TTC549 (cell line): ENCODE data around the gene ZNF580.

Source experiments
- FAIRE-seq: peaks from 2 replicates; lab custom pipeline; 2012; peaks lifted over from hg19 to GRCh38; lab: Jason Lieb, UNC

ZNF580 gene

DNA sequence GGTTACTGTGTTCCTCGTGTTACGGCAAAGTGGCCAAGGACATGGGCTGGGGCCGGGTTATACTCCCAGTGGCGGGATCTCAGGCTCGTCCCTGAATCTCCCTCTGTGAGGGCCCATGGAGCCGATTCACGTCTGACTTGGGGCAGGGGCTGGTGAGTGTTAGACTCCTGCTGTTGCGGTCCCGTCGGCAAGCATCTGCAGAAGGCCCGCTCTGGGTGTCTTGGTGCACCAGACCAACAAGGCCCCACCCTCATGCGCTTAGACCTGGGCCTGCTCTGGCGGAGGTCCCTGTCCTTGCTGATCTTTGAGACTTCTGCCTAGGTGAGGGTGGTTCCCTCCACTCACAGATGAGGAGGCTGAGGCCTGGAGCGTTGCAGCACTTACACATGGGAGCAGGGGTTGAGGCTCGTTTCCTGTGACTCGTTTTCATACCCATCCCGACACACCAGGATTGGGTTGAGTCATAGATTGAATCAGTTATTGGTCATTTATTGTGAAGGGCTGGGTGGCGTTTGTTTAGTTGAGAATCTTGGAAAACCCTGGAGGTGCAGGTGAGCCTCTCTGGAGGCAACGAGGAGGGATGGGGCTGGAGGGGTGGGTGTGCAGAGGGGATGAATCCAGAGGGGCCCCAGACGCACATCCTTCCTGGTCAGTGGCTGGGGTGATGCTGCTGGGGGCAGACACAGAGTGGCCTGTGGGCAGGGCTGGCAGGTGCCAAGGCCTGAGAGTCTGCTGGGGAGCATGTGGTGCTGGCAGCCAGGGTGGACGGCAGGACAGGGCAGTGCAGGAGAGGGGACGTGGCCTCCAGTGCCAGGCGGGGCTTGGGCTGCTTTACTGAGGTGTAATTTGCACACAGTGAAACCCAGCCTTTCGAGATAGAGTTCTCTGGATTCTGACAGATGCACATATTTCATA is 38.8 kb downstream of the ZNF580 start:
- FAIRE-seq: no peak

DNA sequence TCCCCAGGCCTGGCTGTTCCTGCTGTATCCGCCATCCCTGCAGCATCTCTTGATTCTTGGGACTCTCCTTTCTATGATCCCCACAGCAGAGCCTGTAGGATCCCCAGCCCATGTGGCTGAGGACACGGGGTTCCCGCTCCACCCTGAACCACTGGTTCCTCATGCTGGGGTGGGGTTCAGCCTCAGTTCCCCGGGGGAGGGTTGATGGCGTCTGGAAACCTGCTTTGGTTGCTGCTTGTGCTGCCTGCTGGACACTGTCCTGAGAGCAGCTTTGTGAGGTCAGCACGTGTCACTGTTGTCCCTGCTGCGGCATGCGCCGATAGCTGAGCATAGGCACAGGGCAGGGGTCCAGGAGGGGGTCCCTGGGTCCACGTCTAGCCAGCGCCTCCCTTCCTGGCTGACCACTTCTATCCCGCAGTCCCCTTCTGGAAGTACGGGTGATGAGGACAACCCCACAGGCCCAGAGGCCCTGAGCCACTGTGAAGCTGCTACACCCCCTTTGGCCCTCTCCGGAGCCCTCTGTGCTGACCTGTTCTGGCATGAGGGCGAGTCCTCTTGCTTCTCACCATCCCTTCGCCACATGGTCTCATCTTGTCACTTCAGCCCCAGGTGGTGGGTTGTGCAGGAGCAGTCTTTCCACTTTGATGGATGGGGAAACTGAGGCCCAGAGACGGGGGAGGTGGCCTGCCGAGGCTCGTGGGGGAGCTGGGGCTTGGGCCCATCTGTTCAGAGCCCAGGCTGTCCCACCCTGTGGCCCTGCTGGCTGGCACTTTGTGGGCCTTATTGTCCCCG is 39.7 kb downstream of the ZNF580 start:
- FAIRE-seq: no peak

DNA sequence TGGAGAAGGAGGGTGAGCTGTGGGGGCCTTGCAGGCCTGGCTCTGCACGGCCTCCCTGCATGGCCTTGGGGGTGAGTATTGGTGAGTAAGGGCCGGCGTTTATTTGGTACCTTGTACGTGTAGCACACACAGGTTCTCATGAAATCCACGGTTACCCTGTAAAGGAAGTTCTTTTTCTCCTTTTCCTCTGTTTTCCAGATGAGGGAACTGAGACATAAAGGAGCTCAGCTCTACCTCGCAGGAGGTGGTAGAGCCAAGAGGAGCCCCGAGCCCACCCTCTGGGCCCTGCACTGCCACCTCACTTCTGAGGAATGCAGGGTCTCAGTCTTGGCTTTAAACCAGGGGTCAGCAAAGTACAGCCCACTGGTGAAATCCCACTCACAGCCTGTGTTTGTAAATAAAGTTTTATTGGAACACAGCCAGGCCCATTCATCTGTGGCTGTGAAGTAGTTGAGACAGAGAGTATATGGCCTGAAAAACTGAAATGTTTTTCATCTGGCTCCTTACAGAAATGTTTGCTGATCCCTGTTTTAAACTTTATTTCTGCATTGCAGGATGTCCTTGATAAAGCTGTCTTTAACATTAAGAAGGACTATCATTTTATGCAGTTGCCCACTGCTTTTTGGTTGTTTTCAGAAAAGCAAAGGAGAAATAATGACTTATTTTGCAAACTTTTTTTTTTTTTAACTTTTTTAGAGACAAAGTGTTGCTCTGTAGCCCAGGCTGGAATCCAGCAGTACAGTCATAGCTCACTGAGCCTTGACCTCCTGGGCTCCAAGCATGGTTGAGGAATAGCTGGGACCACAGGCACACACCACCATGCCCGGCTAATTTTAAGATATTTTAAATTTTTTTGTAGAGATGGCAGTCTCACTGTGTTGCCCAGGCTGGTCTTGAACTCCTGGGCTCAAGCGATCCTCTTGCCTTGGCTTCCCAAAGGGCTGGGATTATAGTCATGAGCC is 40.6 kb downstream of the ZNF580 start:
- no peak for FAIRE-seq

DNA sequence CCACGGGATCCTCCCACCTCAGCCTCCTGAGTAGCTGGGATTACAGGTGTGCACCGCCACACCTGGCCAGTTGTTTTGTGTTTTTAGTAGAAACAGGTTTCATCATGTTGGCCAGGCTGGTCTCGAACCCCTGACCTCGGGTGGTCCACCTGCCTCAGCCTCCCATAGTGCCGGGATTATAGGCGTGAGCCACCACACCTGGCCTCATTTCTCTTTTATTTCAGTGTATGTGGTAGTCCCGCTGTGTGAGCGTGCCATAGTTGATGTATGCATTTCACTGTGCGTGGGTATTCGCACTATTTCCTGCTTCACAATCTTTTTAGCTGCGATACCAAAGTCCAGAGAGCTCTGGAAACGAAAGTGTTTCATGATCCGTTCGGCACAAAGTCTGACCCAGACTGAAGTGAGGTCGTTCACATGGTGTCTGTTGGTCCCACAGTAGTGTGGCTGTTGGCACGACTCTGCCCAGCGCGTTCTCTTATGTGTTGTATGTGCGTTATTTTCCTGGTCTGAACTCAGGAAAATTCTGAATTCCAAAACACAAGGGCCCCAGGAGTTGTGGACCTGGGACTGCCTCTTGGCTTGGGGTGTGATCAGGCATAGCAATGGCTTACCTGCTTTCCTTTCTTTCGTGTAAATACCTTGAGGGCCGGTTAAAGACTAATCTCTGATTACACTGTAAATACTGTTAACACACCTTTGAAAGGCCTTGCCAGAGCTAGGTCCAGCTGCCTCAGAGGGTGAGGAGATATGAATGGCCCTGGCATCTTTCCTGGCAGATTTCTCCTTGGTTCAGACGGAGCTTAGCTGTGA is 42.9 kb downstream of the ZNF580 start:
- FAIRE-seq: no peak

DNA sequence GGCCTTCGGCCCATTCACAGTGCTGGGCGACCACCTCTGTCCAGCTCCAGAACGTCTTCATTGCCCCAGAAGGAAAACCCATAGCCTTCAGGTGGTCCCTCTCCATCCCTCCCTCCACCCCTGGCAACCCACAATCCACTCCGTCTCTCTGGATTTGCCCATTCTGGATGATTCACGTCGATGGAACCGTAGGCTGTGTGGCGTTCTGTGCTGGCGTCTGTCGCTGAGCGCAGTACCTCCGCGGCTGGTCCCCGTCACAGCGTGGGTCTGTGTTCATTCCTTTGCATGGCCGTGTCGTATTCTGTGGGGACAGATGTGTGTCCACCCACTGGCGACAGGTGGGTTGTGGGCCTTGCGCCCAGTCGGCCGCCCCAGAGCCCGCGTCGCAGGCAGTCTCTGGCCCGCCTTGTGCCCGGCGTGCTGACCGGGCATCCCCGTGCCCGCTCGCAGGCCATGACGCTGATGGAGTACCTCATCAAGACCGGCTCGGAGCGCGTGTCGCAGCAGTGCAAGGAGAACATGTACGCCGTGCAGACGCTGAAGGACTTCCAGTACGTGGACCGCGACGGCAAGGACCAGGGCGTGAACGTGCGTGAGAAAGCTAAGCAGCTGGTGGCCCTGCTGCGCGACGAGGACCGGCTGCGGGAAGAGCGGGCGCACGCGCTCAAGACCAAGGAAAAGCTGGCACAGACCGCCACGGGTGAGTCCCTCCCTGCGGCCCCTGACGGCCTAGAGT is 44.3 kb downstream of the ZNF580 start:
- FAIRE-seq: no peak

DNA sequence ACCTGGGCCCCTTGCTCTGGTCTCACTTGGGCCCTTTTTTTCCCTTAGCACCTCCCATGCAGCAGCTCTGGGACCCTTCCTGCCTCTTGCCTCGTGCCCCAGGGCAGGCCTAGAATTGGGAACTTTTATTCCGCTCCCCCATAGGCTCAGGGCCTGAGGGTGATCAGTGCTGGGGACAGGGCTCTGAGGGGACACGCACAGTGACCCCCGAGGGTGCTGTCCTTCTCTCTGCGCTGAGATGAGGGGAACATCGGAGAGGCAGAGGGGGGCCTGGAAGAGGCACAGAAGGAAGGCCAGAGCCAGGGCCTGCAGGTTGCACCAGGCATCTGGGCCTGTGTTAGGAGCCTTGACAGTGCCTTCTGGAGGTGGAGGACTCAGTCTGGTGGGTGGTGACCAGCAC is 45.0 kb downstream of the ZNF580 start:
- no peak for FAIRE-seq

DNA sequence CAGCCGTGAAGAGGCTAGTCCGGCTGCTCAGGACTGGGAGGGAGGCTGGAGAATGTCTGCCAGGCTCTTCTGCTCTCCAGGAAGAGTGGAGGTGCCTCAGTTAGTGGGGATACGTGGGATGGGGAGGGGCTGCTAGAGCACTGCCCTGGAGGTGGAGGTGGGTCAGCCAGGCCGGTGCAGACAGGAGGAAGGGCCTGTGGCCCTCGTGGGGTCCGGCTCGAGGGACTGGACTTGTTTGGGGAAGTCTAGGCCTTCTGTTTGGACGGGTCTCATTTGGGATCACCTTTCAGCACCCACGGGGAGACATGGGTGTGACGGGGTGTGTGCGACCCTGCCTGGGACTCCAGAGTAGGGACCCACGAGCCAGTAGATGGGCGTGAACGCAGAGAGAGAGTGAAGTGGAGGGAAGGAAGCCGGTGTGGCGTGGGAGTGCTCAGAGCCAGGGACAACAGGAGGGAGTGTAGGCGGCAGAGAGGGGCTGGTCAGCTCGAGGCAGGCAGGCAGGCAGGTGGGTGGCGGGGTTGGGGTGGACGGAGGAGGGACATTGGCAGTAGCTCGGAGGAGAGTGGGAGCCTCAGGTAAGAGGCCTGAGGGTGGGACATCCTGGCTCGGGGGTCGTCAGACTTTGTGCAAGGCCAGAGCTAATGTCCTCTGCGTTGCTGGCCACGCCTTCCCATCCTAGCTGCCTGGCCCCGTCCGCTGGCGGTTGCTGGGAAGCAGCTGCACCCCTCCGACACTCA is 45.7 kb downstream of the ZNF580 start:
- FAIRE-seq: no peak

DNA sequence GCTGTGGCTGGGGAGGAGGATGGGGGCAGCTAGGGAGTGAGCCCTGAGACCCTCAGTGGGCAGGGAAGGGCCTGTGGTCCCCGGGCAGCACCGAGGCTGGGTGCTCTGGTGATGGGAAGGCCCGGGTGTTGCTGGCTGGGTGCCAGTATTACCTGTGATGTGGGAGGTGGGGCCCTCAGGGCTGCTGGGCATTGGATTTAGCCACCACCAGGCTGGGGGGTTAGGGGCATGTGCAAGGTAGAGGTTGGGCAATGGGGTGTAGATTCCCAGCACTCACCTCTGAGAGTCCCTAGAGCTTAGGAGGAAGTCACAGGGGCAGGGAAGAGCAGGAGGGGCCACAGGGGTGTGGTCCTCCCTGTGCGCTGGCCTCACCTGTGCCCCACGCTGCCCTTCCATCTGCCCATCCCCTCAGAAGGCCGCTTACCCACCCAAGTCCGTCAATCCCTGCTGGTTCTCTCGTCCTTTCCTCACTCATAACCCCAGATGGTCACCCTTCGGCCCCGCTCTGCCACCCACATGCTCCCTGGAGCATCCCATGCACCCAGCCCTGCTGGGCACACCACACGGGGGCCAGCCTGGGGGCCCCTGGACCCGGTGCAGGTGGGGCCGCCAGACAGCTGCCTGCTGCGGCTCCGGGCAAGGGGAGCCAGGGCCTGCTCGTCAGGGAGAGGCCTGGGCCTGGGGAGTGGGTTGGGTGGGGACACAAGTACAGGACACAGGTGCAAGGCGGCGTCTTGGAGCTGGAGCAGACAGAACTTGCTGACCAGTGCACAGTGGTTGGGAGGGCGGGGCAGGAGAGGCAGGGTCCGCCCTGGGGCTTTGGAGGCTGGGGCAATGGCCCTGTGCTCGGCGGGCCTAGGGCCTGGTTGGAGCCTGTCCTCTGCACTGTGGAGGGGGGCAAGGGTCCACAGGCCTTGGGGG is 46.7 kb downstream of the ZNF580 start:
- no peak for FAIRE-seq

DNA sequence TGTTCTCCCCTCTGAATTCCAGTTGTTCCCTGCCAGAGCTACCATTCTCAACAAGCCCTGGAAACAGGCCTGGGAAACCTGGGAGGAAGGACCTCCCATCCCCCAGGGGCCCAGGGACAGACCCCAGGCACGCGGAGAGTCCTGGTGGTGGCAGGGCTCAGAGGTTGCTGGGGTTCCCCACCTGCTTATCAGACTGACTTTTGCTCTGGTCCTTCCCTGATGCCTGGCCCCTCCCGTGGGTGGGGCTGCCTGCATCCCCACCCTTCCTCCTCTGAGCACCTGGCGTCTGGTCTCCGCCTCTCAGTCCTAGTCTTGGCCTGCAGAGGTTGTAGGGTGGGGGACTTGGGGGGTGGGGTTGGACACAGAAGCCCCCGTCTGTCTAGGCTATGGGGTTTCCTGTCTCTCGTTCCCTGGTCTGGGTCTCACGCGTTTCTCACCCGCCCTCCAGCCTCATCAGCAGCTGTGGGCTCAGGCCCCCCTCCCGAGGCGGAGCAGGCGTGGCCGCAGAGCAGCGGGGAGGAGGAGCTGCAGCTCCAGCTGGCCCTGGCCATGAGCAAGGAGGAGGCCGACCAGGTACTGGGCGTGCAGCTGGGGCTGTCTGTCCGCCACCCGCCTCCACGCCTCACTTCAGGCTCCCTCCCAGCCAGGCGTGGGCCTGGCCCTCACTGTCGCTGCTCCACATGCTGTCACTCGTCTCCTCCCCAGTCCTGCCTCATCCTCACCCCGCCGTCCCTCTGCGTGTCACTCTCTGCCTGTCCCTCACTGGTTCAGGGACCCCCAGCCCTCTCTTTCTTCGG is 47.8 kb downstream of the ZNF580 start:
- FAIRE-seq: no peak

DNA sequence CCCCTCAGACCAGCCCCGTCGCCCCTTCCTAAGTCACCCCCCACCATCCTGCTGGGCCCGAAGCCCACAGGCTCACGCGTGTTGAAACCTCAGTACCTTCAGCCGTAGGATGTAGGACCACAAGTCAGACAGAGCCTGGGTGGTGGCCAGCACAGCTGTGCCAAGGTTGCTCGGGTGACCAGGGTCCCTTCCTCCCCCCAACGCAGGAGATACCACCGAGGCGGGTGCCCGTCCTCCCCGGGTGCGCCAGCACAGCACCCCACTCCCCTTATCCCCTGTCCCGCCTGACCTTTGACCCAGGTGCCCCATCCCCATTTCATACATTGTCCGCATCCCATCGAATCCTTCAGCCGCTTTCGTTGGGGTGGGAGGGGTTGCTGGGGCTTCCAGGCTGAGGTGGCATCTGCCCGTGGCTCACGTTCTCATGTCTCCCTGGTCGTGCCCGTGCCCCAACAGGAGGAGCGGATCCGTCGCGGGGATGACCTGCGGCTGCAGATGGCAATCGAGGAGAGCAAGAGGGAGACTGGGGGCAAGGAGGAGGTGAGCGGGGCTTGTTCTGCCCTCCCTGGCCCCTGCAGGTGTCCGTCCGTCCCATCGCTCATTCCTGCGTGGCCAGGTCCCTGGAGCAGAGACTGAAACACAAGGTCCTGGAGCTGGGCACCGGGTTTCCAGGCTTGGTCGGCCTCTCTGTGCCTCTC is 48.8 kb downstream of the ZNF580 start:
- FAIRE-seq: no peak

DNA sequence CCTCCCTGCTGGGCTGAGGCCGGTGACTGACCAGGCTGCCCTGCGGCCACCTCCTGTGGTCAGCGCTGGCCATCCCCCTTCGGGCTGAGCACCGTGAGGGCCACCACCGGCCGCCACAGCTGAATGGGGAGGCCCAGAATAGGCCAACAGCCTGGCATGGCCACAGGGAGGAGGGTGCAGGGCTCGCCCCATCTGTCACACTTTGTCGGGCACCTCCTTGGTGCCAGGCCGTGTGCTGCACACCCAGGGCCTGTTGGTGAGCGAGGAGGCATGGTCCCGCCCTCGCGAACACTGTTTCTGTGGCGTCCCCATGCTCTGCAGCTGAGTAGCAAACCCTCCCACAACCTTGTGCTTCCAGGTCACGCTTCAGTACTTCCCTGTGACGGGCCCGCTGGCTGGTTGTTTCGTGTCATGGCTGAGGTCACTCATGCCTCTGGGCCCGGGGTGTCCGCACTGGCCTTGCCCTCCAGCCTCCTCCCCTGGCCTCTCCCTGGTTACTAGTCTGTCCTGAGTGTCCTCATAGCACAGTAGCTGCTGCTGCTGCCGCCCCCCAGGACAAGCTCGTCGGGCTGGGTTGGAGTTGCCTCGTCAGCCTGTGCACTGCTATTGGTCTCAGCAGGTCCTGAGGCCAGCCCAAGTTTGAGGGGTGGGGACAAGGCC is 49.4 kb downstream of the ZNF580 start:
- FAIRE-seq: no peak

DNA sequence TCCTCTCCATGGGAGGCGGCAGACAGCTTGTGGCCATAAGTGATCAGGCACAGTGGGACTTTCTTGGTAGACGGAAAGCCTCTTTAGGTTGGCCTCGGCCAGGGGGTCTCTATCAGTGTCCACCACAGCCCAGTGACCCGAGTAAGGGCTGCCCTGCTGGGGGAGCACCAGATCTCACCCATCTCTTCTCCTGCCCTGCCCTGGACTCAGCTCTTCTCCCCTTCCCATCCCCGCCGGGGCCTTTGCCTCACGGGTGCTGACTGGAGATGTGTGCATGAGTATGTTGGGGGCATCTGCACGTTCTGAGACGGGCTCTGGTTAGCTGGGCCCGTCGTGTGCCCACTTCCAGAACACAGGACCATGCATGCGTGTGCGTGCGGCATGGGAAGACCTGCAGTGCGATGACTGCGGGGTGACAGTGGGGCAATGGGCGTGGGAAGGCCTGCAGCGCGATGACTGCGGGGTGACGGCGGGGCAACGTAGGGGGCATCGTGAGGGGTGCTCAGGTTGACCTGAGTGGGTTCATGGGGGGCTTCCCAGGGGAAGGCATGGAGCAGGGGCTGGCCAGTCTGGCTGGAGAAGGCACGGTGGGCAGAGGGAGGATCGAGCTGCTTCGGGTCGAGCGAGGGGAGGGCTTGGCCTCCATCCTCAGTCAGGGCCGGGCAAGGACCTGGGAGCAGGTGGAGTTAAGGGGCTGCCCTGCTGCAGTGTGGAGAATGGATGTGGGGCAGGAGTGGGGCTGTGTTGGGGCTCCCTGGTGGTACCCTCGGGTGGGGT is 50.2 kb downstream of the ZNF580 start:
- no peak for FAIRE-seq

DNA sequence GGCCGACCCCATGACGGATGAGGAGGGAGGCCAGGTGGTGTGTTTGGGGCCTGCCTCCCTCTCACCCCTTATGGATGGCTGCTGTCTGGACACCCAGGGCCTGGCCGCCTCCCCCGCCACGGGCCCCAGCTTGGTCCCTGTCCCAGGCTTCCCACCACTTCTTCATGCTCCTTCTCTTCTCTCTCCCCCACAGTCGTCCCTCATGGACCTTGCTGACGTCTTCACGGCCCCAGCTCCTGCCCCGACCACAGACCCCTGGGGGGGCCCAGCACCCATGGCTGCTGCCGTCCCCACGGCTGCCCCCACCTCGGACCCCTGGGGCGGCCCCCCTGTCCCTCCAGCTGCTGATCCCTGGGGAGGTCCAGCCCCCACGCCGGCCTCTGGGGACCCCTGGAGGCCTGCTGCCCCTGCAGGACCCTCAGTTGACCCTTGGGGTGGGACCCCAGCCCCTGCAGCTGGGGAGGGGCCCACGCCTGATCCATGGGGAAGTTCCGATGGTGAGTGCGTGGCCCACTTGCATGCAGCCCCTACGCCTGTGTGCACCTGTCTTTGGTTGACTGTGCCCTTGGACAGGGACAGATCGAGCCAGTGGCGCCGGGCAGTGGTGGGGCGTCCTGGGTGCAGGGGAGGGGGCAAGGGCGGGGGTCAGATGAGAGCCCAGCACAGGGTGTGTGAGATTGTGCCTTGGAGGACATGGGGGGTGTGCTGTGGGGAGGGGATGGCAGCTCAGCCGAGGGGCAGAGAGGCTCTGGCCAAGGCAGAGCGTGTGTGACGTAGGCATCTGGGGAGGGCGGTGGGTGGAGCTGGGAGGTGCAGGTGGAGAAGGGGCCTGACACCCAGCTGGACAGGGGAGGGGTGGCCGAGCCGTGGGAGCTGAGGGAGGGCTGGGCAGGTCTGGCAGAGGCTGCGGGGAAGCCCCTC is 51.0 kb downstream of the ZNF580 start:
- no peak for FAIRE-seq

DNA sequence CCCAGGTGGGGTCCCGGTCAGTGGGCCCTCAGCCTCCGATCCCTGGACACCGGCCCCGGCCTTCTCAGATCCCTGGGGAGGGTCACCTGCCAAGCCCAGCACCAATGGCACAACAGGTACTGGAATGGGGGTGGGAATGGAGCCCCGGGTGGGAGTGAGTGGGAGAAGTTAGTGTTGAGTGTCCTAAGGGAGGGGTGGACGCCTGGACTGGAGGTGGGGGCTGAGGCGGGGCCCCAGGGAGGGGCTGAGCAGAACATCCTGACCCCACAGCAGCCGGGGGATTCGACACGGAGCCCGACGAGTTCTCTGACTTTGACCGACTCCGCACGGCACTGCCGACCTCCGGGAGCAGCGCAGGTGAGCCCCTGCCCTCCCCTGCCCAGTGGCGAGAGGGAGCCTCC is 51.9 kb downstream of the ZNF580 start:
- no peak for FAIRE-seq
